ENCODE measurements around the gene WNK3.

DNA sequence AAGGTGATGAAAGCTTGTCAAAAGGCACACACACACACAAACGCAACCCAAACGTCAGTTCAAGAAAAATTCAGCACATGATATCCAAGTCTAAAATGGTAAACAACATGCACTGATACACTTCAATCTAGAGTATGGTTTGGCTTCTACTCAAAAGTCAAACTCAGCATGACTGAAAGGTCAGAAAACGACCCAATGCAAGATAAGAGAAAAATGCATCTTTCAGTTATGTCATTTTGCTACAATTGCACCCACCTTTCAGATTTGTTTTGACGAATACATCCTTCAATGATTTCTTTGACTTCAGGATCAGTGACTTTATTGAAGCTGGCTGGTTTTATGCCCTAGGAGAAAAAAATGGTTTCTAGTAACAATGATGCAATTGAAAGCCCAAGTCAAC is 56.3 kb downstream of the WNK3 start:
- TF ChIP-seq, protein P1, sequence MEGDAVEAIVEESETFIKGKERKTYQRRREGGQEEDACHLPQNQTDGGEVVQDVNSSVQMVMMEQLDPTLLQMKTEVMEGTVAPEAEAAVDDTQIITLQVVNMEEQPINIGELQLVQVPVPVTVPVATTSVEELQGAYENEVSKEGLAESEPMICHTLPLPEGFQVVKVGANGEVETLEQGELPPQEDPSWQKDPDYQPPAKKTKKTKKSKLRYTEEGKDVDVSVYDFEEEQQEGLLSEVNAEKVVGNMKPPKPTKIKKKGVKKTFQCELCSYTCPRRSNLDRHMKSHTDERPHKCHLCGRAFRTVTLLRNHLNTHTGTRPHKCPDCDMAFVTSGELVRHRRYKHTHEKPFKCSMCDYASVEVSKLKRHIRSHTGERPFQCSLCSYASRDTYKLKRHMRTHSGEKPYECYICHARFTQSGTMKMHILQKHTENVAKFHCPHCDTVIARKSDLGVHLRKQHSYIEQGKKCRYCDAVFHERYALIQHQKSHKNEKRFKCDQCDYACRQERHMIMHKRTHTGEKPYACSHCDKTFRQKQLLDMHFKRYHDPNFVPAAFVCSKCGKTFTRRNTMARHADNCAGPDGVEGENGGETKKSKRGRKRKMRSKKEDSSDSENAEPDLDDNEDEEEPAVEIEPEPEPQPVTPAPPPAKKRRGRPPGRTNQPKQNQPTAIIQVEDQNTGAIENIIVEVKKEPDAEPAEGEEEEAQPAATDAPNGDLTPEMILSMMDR (IDR thresholded peaks at IDR 0.05), result no peak
- TF ChIP-seq POLR2A (IDR thresholded peaks at IDR 0.05), result no peak
